Heart right ventricle (tissue), 16 donors: ENCODE measurements around the gene MEPCE. TPM values are rescaled to one million over a fixed set of nuclear protein-coding genes. Genes with fewer than 3 reads are reported as not detected.
"Not testable (repeated sequence)": the region's sequence is repeated elsewhere in the genome, so short reads cannot be mapped to it uniquely, and the experiment has no call there.

Source experiments
- ATAC-seq, 8 donors: fragments of 200-7000 bp; cut with Tn5 transposase; one replicate each; pipeline ENCODE4 v1.9.1; 2020; ENCODE audit warnings: mild to moderate bottlenecking in 8 of 8, moderate library complexity in 8 of 8, moderate number of reproducible peaks in 1 of 8
- DNase-seq, 2 donors: peaks; one replicate each; pipeline ENCODE4 v3.0.0-alpha.2; 2020
- H3K27ac ChIP-seq, 10 donors: fragments of 200-600 bp; sonication (generic) in 2 of 10; one replicate each; pipeline versions ENCODE4 v1.5.0 to v1.8.0; 2020 to 2022; ENCODE audit warnings: mild to moderate bottlenecking in 3 of 10
- H3K27me3 ChIP-seq, 7 donors: fragments of 200-600 bp; one replicate each; pipeline ENCODE4 v1.8.0; 2021 to 2022; ENCODE audit warnings: mild to moderate bottlenecking in 2 of 7
- H3K36me3 ChIP-seq, 9 donors: fragments of 200-600 bp; sonication (generic) in 1 of 9; one replicate each; pipeline versions ENCODE4 v1.5.0 to v1.8.0; 2020 to 2022; ENCODE audit warnings: mild to moderate bottlenecking in 2 of 9
- H3K4me1 ChIP-seq, 9 donors: fragments of 200-600 bp; sonication (generic) in 1 of 9; one replicate each; pipeline versions ENCODE4 v1.5.0 to v1.8.0; 2020 to 2022; ENCODE audit warnings: mild to moderate bottlenecking in 4 of 9
- H3K4me3 ChIP-seq, 10 donors: fragments of 200-600 bp; sonication (generic) in 2 of 10; one replicate each; pipeline versions ENCODE4 v1.5.0 to v1.8.0; 2020 to 2022; ENCODE audit warnings: mild to moderate bottlenecking in 7 of 10, moderate library complexity in 2 of 10
- H3K9me3 ChIP-seq, 11 donors: fragments of 200-600 bp in 10 of 11; sonication (generic) in 2 of 11; one replicate each; pipeline versions ENCODE4 v1.5.0 to v1.8.0; 2013 to 2022; ENCODE audit warnings: mild to moderate bottlenecking in 2 of 11, control low read depth in 1 of 11, moderate library complexity in 1 of 11
- CTCF ChIP-seq, 9 donors: fragments of 200-600 bp; sonication (generic) in 2 of 9; IDR thresholded peaks; one replicate each; pipeline versions ENCODE4 v1.5.0 to v1.8.0; 2021 to 2022; ENCODE audit warnings: antibody characterized with exemption in 9 of 9, mild to moderate bottlenecking in 5 of 9, moderate library complexity in 1 of 9
- WGBS, 2 donors: extraction: QIAGEN DNeasy Blood & Tissue Kit; methylation state at CpG; one replicate each; pipeline ENCODE4 v1.1.7; 2013; ENCODE audit warnings: inconsistent platforms in 1 of 2; 5-methylcytosine and 5-hydroxymethylcytosine counted together
- intact Hi-C, 10 donors: fragments of 100-400 bp; cut with DNase I; formaldehyde crosslinking; loops; one replicate each; pipeline versions ENCODE4 v1.11.1 to v1.14.2; 2022
- polyA plus RNA-seq, 2 donors: library from polyadenylated mRNA; stranded (reverse); fragments of 200-250 nt; gene quantifications; one replicate each; pipeline ENCODE4 v1.2.3, GENCODE V29; 2013
- total RNA-seq, 10 donors: library from RNA; stranded (reverse); fragmentation: NEBNext Ultra II Directional in 3 of 10; extraction: Animal tissue kit (Norgen Biotek cat#: 25700) in 3 of 10; gene quantifications; one replicate each; pipeline versions ENCODE4 v1.2.1 to v1.2.4, GENCODE V29; 2021 to 2023
- donor health status: Arrhythmogenic right ventricular cardiomyopathy.
- donor health status: ischemic (EF 13 %, LVEDD 7.1; RV severe dilation, severe dysfunction).
- donor health status: healthy with polysubstance abuse.
- donor health status: DM: no; HTN: yes; CAD: no.
- donor health status: DM: no; HTN: no; CAD: no.
- donor health status: ischemic (EF 25% LVEDD 6.9; RV normal size, moderate dysfunction).
- donor health status: ischemic (EF 25% LVEDD 5.7; RV mildly dilated, moderate dysfunction).
- donor health status: healthy.
- donor health status: DM: yes; HTN: yes; CAD: no.
- donor health status: Ischemic cardiomyopathy.
- donor health status: ischemic (EF 35%, LVEDD 5.7; RV mildly dilated, moderate dysfunction).
- donor health status: nonischemic (EF 11% LVEDD 7.7; RV severe dilation, severe dysfunction).
- donor health status: DM: yes; HTN: yes; CAD: no.
- donor health status: PGD.
- donor health status: ischemic (EF 29% LVEDD 5.4; RV normal size, mild dysfunction).
- donor health status: nonischemic (EF 23%, LVEDD 6.1; RV moderate dilation, normal function).

The MEPCE gene
- total and polyA plus RNA-seq, 12 donors, result 15.1 to 27.7 (median 22.7) TPM

DNA sequence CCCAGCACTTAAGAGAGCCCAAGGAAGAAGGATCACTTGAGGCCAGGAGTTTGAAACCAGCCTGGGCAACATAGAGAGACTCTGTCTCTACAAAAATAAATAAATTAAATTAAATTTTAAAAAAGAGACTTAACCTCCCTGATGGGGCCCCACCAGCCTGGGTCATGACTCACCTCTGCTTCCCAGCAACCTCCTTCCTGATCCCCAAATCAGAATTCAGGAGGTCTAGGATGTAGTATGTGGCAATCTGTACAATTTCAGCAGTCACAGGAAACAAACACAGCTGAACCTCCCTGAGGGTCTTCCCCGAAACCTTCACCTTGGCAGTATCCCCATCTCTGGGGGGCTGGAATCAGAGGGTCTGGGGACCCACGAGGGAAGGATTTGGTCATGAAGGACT is 16.4 kb downstream of the MEPCE start:
- H3K27ac ChIP-seq, result peak overlapping the region in 3 of 10 donors; percentile 77 to 89 (median 85)
- H3K36me3 ChIP-seq, result no peaks in the 10 kb centered on the region
- H3K4me3 ChIP-seq, result no peak overlapping the region
- WGBS, 2 donors, result 64 to 75% methylated on average over 2 of the region's 2 CpGs
- intact Hi-C loops, result no loop called here
- TF ChIP-seq CTCF (IDR thresholded peaks at IDR 0.05), result no peak
- H3K9me3 ChIP-seq, result no peaks in the 10 kb centered on the region
- H3K27me3 ChIP-seq, result no peaks in the 10 kb centered on the region
- H3K4me1 ChIP-seq, result peaks cover 0 to 42% (median 30%) of the 10 kb centered on the region in 9 donors
- no peak for DNase-seq
- ATAC-seq, result no peak

DNA sequence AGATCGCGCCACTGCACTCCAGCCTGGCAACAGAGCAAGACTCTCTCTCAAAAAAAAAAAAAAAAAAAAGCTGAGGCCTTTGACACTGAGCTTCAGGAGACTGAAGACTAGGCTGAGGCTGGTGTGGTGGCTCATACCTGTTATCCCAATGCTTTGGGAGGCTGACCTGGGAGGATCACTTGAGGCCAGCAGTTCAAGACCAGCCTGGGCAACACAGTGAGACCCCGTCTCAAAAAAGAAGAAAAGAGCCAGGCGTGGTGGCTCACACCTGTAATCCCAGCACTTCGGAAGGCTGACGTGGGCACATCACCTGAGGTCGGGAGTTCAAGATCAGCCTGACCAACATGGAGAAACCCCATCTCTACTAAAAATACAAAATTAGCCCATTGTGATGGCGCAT is 17.7 kb downstream of the MEPCE start:
- H3K27ac ChIP-seq, H3K36me3 ChIP-seq, H3K4me3 ChIP-seq, H3K27me3 ChIP-seq, intact Hi-C loops, DNase-seq, H3K9me3 ChIP-seq, ATAC-seq: not testable (repeated sequence)
- 97 to 98% methylated on average over 8 of the region's 8 CpGs for WGBS, 2 donors
- H3K4me1 ChIP-seq, result peaks cover 0 to 42% (median 30%) of the 10 kb centered on the region in 9 donors

- intact Hi-C loops, result no loop called here
- ATAC-seq (no peak), DNase-seq (no peak)
- H3K4me3 ChIP-seq, result peak overlapping the region in 3 of 10 donors; percentile 50 to 67 (median 60)
- TF ChIP-seq CTCF (IDR thresholded peaks at IDR 0.05), result no peak
- 86% methylated on average over 13 of the region's 13 CpGs for WGBS, 2 donors
- no peaks in the 10 kb centered on the region for H3K9me3 ChIP-seq
- no peaks in the 10 kb centered on the region for H3K36me3 ChIP-seq
- peak overlapping the region in 7 of 10 donors; percentile 88 to 94 (median 90) for H3K27ac ChIP-seq
- peaks cover 0 to 32% (median 22%) of the 10 kb centered on the region in 9 donors for H3K4me1 ChIP-seq
- no peaks in the 10 kb centered on the region for H3K27me3 ChIP-seq
Measured at GRCh38 chr7:100449190-100449795, 19.7 kb downstream of the MEPCE start.

DNA sequence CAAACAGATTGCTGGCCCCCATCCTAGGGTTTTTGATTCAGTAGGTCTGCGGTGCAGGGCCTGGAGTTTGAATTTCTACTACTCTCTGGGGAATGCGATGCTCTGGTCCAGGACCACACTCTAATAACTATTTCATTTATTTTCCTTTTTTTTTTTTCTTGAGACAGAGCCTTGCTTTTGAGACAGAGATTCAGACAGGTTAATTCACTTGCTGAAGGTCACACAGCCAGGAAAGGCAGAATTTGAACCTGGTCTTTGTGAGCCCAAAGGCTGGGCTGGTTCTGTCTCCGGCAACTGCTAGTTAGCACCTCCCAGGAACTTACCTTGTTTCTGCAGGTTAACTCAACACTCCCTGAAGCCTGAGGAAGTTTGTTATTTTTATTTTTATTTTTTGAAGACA is 22.9 kb downstream of the MEPCE start:
- no peak for DNase-seq
- H3K36me3 ChIP-seq, result peaks cover 0 to 5% (median 0%) of the 10 kb centered on the region in 9 donors
- WGBS, 2 donors, result 84 to 90% methylated on average over 3 of the region's 3 CpGs
- no peaks in the 10 kb centered on the region for H3K27me3 ChIP-seq
- peaks cover 0 to 19% (median 7%) of the 10 kb centered on the region in 9 donors for H3K4me1 ChIP-seq
- no peak overlapping the region for H3K4me3 ChIP-seq
- TF ChIP-seq CTCF (IDR thresholded peaks at IDR 0.05), result no peak
- intact Hi-C loops, result no loop called here
- no peak for ATAC-seq
- no peaks in the 10 kb centered on the region for H3K9me3 ChIP-seq
- H3K27ac ChIP-seq, result no peak overlapping the region

DNA sequence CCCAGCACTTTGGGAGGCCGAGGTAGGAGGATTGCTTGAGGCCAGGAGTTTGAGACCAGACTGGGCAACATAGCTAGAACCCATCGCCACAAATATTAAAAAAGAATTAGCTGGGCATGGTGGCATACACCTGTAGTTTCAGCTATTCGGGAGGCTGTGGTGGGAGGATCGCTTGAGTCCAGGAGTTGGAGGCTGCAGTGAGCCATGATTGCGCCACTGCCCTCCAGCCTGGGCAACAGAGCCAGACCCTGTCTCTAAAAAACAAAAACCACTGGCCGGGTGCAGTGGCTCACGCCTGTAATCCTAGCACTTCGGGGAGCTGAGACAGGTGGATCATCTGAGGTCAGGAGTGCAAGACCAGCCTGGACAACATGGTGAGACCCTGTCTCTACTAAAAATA is 24.2 kb downstream of the MEPCE start:
- H3K27ac ChIP-seq, ATAC-seq, H3K4me3 ChIP-seq, H3K36me3 ChIP-seq, DNase-seq, H3K27me3 ChIP-seq, H3K9me3 ChIP-seq, intact Hi-C loops: not testable (repeated sequence)
- 95 to 98% methylated on average over 8 of the region's 8 CpGs for WGBS, 2 donors
- peaks cover 0 to 19% (median 7%) of the 10 kb centered on the region in 9 donors for H3K4me1 ChIP-seq
